ENCODE results near the gene BHLHA15.

The BHLHA15 gene

DNA sequence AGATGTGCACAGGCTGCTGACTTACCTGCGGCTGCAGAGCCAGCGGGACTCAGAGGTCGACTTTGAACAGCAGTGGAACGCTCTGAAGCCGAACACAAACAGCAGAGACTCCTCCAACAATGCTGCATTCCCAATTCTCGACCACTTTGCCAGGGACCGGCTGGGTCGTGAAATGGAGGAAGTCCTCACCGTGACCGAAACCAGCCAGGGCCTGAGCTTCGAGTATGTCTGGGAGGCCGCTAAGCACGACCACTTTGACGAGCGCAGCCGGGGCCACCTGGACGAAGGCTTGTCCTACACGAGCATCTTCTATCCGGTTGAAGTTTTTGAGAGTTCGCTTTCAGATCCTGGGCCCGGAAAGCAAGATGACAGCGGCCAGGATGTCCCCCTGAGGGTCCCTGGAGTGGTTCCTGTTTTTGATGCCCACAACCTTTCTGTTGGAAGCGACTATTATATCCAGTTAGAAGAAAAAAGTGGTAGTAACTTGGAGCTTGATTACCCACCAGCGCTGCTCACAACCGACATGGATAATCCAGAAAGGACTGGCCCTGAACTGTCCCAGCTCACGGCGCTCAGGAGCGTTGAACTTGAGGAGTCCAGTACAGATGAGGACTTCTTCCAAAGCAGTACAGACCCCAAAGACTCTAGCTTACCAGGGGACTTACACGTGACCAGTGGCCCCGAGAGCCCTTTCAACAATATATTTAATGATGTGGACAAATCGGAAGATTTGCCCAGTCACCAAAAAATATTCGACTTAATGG is 19.4 kb upstream of the BHLHA15 start:
- Histone ChIP-seq H3K36me3 (ENCODE audit: low read length) (no peaks in the 10 kb centered on the region), H3K9ac (ENCODE audit: low read length) (no peak overlapping the region)
- TF ChIP-seq EZH2phosphoT487 (conservative IDR thresholded peaks at IDR 0.05; ENCODE audit: low read length): no peak
- TF ChIP-seq, protein P1, sequence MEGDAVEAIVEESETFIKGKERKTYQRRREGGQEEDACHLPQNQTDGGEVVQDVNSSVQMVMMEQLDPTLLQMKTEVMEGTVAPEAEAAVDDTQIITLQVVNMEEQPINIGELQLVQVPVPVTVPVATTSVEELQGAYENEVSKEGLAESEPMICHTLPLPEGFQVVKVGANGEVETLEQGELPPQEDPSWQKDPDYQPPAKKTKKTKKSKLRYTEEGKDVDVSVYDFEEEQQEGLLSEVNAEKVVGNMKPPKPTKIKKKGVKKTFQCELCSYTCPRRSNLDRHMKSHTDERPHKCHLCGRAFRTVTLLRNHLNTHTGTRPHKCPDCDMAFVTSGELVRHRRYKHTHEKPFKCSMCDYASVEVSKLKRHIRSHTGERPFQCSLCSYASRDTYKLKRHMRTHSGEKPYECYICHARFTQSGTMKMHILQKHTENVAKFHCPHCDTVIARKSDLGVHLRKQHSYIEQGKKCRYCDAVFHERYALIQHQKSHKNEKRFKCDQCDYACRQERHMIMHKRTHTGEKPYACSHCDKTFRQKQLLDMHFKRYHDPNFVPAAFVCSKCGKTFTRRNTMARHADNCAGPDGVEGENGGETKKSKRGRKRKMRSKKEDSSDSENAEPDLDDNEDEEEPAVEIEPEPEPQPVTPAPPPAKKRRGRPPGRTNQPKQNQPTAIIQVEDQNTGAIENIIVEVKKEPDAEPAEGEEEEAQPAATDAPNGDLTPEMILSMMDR (IDR thresholded peaks at IDR 0.05; ENCODE audit: insufficient read depth, low read length, poor library complexity, severe bottlenecking): no peak

DNA sequence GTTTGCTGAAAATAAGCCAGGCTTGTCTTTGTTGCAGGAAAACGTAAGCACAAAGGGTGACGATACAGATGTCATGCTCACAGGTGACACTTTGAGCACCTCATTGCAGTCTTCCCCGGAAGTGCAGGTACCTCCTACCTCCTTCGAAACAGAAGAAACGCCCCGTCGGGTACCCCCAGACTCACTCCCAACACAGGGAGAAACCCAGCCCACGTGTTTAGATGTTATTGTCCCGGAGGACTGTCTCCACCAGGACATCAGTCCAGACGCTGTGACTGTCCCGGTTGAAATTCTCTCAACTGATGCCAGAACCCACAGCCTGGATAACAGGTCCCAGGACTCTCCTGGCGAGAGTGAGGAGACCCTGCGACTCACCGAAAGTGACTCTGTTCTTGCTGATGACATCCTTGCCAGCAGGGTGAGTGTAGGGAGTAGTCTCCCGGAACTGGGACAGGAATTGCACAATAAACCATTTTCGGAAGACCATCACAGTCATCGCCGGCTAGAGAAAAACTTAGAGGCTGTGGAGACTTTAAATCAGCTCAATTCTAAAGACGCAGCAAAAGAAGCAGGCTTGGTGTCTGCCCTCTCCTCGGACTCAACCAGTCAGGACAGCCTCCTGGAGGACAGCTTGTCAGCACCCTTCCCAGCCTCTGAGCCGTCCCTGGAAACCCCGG is 18.3 kb upstream of the BHLHA15 start:
- Histone ChIP-seq H2AFZ (ENCODE audit: low read depth, low read length, severe bottlenecking) (no peak overlapping the region), H3K4me3 (ENCODE audit: insufficient read depth, low read length, poor library complexity, severe bottlenecking) (no peak overlapping the region), H3K27ac (ENCODE audit: low read depth, low read length) (no peak overlapping the region), H3K9me3 (ENCODE audit: insufficient read depth, low read length) (0 out of 2 replicates have a peak, but pooled peaks cover 3% of the 10 kb centered on the region), H3K9ac (ENCODE audit: low read length) (no peak overlapping the region), H3K36me3 (ENCODE audit: low read length) (no peaks in the 10 kb centered on the region), H3K27me3 (ENCODE audit: low read length) (no peaks in the 10 kb centered on the region), H3K4me2 (ENCODE audit: low read depth, low read length, poor library complexity, severe bottlenecking) (no peak overlapping the region), H3F3A (ENCODE audit: insufficient read depth) (no peaks in the 10 kb centered on the region), H3K9me2 (replicated peaks; ENCODE audit: insufficient read depth, low read length) (no peaks in the 10 kb centered on the region), H4K20me1 (ENCODE audit: low read depth, low read length) (0 out of 2 replicates have a peak, but pooled peaks cover 4% of the 10 kb centered on the region), H3K79me2 (ENCODE audit: insufficient read depth, low read length) (no peaks in the 10 kb centered on the region)
- TF ChIP-seq, protein P1 (IDR thresholded peaks at IDR 0.05; ENCODE audit: insufficient read depth, low read length, poor library complexity, severe bottlenecking): no peak
- TF ChIP-seq EZH2phosphoT487 (conservative IDR thresholded peaks at IDR 0.05; ENCODE audit: low read length): no peak

More for the DNA sequence above, 19.4 kb upstream of the BHLHA15 start:
- Histone ChIP-seq H4K20me1 (ENCODE audit: low read depth, low read length) (0 out of 2 replicates have a peak, but pooled peaks cover 4% of the 10 kb centered on the region), H3K4me2 (ENCODE audit: low read depth, low read length, poor library complexity, severe bottlenecking) (no peak overlapping the region), H3K9me3 (ENCODE audit: insufficient read depth, low read length) (0 out of 2 replicates have a peak, but pooled peaks cover 3% of the 10 kb centered on the region), H3K27ac (ENCODE audit: low read depth, low read length) (no peak overlapping the region), H3F3A (ENCODE audit: insufficient read depth) (no peaks in the 10 kb centered on the region), H3K9me2 (replicated peaks; ENCODE audit: insufficient read depth, low read length) (no peaks in the 10 kb centered on the region), H2AFZ (ENCODE audit: low read depth, low read length, severe bottlenecking) (no peak overlapping the region), H3K27me3 (ENCODE audit: low read length) (no peaks in the 10 kb centered on the region), H3K4me3 (ENCODE audit: insufficient read depth, low read length, poor library complexity, severe bottlenecking) (no peak overlapping the region), H3K79me2 (ENCODE audit: insufficient read depth, low read length) (no peaks in the 10 kb centered on the region)

DNA sequence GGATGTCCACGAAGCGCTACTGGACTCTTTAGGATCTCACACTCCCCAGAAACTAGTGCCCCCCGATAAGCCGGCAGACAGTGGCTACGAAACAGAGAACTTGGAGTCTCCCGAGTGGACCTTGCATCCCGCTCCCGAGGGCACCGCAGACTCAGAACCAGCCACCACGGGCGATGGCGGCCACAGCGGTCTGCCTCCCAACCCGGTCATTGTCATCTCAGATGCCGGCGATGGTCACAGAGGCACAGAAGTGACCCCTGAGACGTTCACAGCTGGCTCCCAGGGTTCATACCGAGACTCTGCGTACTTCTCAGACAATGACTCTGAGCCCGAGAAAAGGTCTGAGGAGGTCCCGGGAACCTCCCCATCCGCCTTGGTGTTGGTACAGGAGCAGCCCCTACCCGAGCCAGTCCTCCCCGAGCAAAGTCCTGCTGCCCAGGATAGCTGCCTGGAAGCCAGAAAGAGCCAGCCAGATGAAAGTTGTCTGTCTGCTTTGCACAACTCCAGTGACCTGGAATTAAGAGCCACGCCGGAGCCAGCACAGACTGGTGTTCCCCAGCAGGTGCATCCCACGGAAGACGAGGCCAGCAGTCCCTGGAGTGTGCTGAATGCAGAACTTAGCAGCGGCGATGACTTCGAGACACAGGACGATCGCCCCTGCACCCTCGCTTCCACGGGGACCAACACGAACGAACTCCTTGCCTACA is 17.6 kb upstream of the BHLHA15 start:
- Histone ChIP-seq H4K20me1 (ENCODE audit: low read depth, low read length) (0 out of 2 replicates have a peak, but pooled peaks cover 4% of the 10 kb centered on the region), H3K27ac (ENCODE audit: low read depth, low read length) (no peak overlapping the region), H3F3A (ENCODE audit: insufficient read depth) (no peaks in the 10 kb centered on the region), H3K9ac (ENCODE audit: low read length) (no peak overlapping the region), H3K36me3 (ENCODE audit: low read length) (no peaks in the 10 kb centered on the region), H2AFZ (ENCODE audit: low read depth, low read length, severe bottlenecking) (no peak overlapping the region), H3K4me2 (ENCODE audit: low read depth, low read length, poor library complexity, severe bottlenecking) (no peak overlapping the region), H3K9me2 (replicated peaks; ENCODE audit: insufficient read depth, low read length) (no peaks in the 10 kb centered on the region), H3K27me3 (ENCODE audit: low read length) (no peaks in the 10 kb centered on the region), H3K4me3 (ENCODE audit: insufficient read depth, low read length, poor library complexity, severe bottlenecking) (no peak overlapping the region), H3K79me2 (ENCODE audit: insufficient read depth, low read length) (no peaks in the 10 kb centered on the region), H3K9me3 (ENCODE audit: insufficient read depth, low read length) (0 out of 2 replicates have a peak, but pooled peaks cover 3% of the 10 kb centered on the region)
- TF ChIP-seq, protein P1 (IDR thresholded peaks at IDR 0.05; ENCODE audit: insufficient read depth, low read length, poor library complexity, severe bottlenecking): no peak
- no peak for TF ChIP-seq EZH2phosphoT487 (conservative IDR thresholded peaks at IDR 0.05; ENCODE audit: low read length)
